GM21528 (cell line): ENCODE measurements around the gene DCUN1D2.

Experiments
- ATAC-seq: cut with Tn5 transposase; IDR thresholded peaks from one replicate; pipeline ENCODE4 v1.9.1; 2021; ENCODE audit warnings: mild to moderate bottlenecking, moderate library complexity; ENCODE audit not compliant: unreplicated experiment, low FRiP score

Gene DCUN1D2

DNA sequence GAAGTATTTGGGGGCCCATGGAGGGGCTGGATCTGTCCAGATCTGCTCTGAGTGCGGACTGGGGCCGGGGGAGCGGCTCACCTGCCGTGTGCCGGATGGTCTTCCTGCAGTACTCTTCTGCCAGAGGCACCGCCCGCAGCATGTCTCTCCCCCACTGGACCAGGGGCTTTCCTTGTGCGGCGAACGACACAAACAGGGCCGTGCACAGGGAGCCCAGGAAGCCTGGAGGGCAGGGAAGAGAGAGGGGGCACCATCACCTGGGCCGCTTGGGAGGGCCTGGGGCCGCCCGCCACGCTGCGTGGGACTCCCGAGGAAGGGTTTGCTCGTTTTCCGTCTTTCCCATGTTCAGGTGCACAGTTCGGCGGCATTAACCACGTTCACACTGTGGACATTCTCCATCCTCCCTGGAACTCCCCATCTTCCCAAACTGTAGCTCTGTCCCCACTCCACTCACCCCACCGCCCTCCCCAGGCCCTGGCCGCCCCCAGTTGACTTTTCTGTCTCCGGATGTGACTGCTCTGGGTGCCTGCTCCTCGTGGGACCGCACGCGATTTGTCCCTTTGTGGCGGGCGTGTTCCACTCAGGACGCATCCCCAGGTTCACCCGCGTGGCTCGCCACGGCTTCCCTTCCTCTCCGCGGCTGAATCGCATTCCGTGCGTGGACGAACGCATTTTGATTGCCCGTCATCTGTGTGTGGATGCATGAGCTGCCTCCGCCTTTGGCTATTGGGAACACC lies 61.5 kb downstream of the DCUN1D2 start:
- no peak for ATAC-seq

GRCh38 chr13:113428469-113428865 lies 62.0 kb downstream of the DCUN1D2 start:
- no peak for ATAC-seq

DNA sequence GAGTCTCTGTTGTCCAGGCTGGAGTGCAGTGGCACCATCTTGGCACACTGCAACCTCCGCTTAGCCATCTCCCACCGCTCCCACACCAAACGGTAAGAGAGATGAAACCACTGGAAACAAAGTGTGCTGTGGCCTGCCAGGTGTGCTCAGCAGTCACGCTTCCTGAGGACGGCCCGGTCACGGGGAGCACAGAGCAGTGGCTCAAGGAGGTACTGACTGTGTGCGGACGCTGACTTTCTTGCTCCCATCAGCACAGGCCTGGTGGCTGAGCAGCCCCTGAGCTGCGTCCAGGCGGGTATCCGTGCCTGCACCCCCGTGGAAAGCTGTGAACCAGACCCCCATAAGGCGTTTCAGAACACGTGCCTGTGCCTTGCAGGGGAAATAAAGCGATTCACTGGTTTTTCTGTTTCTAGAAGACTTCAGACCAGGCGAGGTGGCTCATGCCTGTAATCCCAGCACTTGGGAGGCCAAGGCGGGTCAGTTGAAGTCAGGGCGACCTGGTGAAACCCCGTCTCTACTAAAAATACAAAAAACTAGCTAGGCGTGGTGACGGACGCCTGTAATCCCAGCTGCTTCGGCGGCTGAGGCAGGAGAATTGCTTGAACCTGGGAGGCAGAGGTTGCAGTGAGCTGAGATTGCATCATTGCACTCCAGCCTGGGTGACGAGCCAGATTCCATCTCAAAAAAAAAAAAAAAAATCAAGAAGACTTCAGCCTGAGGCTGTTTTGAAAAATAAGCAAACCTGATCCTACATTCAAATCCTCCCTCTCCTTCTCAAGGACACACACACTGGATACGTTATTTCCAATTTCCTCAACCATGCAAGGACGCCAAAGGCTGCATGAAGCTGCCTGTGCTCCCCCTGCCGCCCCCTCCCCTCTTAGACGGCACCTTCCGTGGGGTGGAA lies 62.7 kb downstream of the DCUN1D2 start:
- no peak for ATAC-seq

DNA sequence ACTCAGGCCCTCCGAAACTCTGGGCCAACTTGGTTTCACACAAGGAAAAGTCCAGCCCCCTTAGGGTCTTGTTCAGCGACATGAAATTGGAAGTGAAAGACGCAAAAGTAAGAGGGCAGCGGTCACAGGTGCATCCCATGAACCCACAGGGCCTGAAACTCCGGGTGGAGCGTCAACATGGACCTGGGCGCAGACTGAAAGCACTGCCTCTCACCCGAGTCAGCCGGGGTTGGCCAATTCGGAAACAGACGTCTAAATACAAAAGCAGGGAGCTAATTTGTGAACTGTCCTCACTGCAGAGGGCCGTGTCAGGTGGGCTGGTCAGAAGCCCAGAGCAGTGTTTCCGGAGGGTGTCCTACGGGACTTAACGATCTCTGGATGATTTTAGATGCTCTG lies 63.9 kb downstream of the DCUN1D2 start:
- ATAC-seq = no peak

DNA sequence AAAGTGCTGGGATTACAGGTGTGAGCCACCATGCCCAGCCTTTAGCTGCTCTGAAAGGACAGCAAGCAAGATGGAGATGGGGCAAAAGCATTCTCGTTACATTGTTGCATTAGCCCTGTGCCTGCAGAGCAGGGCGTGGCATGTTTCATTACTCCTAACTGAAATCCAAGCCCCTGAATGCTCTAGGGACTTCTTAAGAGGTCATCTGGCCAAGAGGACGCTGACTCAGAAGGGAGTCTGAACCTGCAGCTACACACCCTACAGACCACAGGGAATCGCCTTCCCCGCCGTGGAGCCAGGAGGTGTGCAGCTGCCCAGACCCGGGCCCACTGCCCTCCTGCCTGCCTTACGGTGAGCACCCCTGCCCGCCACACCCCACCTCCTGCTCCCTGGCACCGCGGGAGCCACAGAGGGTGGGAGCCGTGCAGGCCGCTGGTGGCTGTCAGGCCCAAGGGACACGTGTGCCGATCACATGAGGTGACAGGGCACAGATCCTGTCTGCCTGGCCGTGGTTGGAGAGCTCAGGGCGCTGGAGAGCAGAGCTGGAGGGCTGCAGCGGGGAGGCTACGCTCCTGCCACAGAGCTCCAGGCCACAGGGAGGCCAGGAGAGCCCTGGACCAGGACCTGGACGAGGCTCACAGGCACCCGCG lies 64.4 kb downstream of the DCUN1D2 start:
- ATAC-seq = no peak

DNA sequence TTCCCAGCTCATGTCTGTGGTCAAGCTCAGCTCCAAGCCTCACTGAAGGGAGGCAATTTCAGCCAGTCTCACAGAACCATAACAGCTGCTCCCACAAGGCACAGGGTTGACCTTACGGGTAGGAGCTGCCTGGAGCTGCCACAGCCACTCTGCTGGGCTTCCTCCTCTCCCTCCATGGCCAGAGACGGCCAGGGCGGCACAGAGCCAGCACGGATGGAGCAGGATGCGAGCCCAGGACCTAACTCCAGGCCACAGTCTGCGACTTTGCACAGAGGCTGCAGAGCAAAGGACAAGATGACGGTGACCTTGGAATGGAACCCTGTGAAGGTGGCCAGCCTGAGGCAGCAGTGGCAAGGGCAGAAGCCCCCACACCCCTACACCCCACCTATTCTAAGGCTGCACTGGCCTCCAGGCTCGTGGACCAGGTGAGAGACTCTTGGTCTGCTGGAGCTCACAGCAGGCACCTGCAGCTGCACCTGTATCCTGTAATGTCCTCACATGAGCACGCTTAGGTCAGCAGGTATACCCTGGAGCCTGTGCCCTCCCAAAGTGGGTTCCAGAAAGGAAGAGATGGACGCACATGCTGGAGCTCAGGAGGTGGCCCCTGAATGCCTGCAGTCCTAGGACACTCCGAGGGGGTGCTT lies 66.9 kb downstream of the DCUN1D2 start:
- no peak for ATAC-seq

- ATAC-seq = no peak
Observed at GRCh38 chr13:113422807-113423519, 67.5 kb downstream of the DCUN1D2 start.

DNA sequence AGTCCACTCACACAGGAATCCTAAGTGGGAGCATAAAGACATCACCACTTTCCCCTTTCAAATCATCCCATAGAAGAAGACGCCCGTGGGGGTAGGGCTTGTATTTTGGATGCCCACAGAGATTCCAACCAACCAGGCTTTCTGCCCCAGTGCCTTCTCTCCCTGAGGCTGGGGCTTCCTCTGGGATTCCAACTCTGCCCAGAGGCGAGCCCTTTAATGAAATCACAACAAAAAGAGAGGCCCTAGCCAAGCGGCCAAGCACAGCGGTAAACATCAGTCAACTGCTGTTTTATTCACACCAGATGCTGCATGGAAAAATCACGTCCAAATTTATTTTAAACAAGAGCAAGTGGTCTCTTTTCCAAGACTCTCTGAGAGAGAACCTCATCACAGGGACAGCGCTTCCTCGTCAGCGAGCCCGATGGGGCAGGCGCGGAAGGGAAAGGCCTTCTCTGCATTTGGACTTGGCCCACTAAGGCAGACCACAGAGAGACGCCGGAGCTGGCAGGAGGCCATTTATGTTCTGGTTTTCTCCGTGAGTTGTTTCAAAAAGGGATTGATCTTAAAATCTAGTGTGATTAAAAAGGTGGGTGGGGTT lies 68.7 kb downstream of the DCUN1D2 start:
- no peak for ATAC-seq

GRCh38 chr13:113420833-113421600 lies 69.5 kb downstream of the DCUN1D2 start:
- no peak for ATAC-seq

DNA sequence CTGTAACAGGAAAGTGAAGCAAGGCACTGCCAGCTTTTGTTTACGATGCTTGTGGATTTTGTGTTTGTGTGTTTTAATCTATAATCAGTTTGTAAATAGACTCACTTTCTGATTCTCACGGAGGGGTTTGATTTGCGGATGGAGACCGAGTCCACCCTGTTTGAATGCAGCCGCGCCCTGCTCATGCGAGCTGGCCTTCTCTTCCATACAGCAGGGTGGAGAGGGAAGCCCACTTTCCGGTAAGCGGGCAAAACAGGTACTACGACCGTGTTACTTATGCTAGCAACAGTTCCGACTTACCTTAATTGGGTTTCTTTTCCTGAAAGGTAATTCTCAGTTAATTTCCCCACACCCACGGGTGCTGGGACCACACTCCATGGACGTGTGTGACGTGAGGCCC lies 70.3 kb downstream of the DCUN1D2 start:
- ATAC-seq = no peak

DNA sequence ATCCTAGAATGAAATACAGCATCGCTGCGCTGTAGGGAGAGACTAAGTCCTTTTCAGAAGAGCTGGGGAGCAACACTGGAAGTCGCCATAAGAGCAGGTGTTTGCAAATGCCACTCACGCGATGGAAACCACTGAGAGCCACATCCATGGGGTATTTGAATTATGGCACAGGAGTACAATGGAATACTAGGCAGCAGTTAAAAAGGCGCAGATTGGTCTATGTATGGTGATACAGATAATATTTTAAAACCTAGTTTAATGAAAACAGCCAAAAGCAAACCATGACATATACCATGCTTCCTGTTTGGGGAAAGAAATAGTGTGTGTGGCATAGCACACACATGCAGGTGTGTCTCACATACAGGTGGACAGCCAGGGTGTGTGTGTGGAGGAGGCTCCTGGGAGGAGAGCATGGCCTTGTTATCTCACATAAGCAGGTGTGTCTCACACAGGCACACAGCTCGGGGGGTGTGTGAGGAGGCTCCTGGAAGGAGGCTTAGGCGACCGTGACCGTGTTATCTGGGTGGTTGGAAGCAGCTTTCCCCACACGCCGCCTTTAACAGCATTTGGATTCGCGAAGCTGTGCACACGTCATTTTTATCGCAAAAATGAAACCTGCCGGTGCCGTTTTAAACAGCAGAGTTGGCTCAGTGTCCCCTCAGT lies 70.8 kb downstream of the DCUN1D2 start:
- ATAC-seq = no peak

GRCh38 chr13:113418722-113419049 lies 71.8 kb downstream of the DCUN1D2 start:
- no peak for ATAC-seq

DNA sequence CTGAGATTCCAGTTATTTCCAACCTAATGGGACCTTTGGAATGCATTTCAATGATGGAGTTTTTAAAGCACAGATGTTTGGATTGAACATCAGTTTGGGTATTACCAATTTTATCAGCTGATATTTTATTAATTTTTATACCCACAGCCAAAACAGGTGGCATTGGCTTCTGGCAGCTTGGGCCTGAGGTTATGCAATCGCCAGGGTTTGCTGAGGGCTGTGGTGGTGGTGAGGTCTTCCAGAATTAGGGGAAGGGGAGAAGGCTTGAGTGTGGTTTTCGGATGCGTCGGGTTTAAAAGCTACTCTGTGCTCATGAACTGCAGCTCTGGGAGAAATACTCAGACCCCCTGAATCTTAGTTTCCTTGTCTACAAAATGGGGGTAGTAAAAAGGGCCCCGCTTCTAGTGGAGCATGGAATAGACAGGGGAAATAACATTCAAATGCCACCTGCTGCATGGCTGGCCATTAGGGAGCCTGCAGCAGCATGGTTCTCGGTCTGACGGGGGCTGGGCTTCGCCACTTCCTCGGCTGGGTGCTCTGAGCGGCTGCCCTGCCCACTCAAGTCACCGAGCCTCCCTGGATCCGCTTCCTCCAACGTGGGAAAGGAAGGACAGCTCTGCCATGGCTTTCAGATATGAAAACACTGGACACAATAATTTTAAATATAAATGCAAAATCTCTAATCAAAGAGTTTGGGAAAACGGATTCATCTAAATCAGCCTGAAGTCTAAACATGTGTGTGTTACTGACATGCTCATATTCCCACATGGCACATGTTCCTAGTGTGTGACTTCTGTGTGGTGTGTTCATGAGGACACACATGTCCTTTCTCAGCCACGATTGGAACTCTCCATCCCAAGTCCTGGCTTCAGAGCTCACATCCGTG lies 72.4 kb downstream of the DCUN1D2 start:
- no peak for ATAC-seq

DNA sequence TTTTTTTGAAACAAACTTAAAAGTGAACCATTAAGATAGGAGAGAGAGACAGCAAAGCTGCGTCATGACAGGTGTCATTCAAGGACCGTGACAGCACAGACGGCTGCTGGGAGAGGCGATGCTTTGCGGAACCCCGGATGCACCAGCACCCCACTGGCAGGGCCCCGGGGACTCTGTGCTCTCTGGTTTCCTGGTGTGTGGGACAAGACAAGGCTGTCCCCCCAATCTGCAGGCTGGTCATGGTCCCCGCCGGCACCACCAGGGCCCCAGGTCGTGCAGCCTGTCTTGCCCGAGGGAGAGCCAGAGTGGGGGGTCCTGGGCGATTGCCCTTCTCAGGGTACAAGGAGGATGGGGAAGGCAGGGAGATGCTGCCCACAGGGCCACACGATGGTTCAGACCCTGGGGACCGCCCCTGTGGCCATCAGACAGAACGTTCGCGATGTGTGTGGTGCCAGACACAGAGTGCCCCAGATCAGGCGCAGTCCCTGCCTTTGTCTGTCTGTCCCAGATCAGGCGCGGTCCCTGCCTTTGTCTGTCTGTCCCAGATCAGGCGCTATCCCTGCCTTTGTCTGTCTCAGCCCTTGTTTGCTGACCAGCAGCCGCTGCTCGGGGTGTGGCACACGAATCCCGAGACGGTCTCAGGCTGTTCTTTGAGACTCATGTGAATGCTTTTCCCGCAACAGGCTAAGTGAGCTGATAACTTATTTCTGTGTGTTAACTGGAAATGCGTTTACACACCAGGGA lies 73.3 kb downstream of the DCUN1D2 start:
- ATAC-seq = no peak

- no peak for ATAC-seq
Observed at GRCh38 chr13:113415825-113416224, 74.7 kb downstream of the DCUN1D2 start.

DNA sequence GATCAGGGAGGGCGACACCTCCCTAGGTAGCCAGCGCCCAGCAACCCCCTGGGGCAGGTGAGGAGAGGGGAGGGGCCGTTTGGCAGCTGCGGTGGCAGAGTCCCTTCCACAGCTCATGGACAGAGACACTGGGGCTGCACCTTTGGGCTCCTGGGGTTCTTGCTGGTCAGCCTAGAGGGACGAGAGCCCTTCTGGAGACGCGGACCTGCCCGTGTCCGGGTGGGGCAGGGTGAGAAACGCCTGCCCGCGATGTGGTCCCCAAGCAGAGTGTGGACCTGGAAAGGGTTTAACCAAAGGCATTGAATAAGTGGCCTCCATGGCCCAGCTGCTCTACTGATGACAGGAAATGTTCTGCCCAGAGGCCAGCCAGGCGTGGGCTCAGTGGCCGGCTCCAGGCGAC lies 75.5 kb downstream of the DCUN1D2 start:
- ATAC-seq = no peak

GRCh38 chr13:113414335-113414734 lies 76.2 kb downstream of the DCUN1D2 start:
- ATAC-seq = no peak
